Ureter (tissue), 1 donor: ENCODE results near the gene MAN1C1. TPM values are rescaled to one million over a fixed set of nuclear protein-coding genes. Genes with fewer than 3 reads are reported as not detected.

Source experiments
- DNase-seq: peaks from one replicate; pipeline ENCODE4 v3.0.0-alpha.2; 2020; ENCODE audit warnings: low spot score
- total RNA-seq: library from RNA; stranded (reverse); gene quantifications from one replicate; pipeline ENCODE4 v1.2.4, GENCODE V29; 2023
- donor health status: DM: yes; HTN: yes; CAD: no.

Gene MAN1C1
- total RNA-seq, 1 donor from 2014 or later, result 8.7 TPM

DNA sequence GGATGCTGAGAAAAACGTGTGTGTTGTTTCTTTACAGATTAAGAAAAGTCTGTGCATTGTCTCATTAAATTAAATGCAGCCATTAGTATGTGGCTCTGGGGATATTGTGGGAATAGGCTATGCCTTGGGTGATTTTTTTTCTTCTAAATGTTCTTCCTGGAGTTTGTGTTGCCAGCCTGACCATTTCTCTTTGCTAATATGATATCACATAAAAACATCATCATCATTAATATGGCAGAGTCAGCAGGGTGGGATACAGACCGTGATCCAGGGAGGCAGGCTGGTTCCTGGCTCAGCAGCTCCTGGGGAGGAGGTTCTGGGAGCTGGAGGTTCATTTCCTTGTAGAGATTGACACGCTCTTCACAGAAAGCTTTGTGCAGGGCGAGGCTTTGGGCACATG is 122.8 kb downstream of the MAN1C1 start:
- DNase-seq, result no peak

DNA sequence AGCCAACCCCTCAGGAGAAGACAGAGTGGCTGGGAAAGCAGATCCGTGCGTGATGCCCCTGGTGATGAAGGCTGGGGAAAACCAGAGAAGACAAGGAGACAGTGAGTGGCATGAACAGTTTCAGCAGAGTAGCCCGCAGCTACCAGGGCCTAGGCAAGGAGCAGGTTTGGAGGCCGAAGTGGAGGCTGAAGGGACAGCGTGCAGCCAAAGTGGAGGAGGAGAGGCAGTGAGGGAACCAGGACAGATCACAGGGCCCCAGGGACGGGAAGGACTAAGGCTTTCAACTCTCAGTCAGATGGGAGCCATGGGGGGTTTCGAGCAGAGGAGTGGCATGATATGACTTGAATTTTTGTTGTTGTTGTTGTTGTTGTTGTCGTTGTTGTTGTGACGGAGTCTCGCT is 123.5 kb downstream of the MAN1C1 start:
- no peak for DNase-seq

DNA sequence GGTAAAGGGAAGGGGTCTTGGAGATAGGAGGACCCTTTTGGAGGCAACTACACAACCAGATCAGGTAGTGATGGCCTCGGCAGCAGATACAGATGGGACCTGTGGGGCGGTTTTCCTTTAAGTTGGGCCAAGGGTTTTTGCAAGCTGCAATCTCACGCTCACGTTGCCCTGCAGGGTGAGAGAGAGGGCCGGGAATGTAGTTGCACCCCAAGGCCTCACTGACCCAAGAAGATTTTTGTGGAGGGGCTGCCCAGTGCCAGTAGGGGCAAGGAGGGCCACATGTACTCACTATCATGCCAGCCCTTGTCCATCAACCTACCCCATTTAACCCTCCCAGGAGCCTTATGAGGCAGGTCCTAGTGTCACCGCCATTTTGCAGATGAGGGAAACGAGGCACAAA is 125.7 kb downstream of the MAN1C1 start:
- no peak for DNase-seq

DNA sequence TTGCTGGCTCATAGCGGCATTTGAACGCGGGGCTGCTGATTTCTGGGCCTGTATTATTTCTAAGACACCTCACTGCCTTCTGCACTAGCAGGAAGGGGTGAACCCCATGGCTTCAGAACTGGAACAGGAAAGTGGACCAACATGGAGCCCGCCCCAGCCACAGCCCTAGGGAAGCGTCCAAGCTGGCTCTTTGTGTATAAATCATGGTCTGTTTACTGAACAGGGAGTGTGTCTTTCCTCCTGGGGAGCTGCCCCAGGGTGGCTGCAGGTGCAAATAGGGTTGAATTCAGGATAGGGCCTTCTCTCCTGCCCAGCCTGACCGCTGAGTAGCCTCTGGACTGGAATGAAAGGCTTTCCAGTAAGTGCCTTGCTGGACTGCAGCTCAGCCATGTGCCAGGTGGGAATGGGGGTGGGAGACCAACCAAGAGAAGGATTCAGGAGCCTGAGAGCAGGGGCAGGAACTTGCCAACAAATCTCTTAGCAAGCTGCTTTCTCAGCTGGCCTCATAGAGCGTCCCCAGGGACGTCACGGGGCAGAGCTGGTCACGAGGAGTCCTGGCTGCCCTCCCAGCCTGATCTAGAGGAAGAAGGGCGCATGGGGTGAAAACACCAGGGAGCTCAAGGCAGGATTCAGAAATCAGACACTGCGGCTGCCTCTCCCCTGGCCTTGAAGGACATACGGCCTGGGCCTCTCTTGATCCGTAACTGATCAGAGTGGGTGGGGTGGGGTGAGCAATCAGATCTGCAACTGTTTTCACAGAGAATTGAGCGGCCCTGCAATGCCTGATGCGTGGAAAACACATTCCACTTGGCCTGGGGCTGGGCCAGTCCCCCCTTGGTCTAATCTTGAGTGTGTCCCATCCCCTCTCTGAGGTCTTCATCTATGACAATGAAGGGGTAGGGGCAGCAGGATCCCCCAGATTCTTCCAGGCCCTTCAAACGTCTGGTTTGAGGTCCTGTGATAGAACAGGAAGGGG is 126.9 kb downstream of the MAN1C1 start:
- DNase-seq, result peak; percentile 85

DNA sequence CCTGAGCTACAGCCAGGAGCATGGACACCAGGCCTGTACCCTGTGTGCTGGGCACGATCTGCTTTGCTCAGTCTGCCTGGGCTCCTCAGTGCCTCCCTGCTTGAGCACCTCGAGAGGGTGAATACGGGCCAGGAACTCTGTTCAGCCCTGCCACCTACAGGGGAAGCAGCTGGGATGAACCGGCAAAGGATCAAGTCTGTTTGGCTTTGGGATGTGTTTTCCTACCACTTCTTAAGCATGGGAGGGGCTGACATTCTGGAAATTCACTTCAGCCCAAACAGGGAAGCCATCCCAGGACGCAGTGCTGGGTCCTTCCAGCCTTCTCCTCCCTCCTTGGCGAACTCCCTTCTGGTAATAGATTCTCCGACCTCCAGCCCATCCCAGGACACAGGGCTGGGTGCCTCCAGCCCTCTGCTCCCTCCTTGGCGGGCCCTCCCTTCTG is 127.6 kb downstream of the MAN1C1 start:
- peak; percentile 76 for DNase-seq

DNA sequence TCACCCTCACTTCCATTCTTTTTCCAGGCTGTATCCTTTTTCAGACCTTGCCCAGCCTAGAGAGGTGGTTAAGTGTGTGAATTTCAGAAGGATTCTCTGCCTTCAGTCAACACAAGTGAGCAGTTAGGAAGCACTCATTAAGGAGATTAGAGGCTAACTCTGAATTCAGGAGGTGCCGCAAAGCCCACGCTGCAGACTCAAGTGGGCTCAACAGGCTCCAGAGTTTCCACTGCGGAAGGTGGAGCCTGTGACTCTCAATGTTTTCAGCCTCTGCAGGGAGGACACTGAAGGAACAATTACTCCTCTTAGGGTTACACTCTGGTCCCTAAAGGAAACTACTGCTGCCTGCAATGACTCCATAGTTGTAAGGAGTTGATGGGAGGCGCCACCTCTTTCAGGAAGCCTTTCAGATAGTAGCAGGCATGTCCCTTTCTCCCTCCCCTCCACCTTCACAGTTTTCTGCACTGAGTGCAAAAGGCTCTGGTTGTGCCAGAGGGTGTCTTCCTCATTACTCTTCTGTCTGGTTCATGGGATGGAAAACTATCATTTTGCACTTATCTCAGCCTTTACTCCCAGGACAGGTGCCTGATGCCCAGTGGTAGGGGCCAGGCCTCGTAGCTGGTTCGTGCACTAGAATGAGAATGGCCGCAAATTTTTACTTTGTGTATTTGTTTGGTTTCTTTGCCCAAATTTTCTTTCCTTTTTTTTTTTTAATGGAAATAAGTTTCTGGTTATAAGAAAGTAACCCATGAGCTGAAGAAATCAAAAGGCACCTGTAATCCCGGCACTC is 128.2 kb downstream of the MAN1C1 start:
- no peak for DNase-seq

DNA sequence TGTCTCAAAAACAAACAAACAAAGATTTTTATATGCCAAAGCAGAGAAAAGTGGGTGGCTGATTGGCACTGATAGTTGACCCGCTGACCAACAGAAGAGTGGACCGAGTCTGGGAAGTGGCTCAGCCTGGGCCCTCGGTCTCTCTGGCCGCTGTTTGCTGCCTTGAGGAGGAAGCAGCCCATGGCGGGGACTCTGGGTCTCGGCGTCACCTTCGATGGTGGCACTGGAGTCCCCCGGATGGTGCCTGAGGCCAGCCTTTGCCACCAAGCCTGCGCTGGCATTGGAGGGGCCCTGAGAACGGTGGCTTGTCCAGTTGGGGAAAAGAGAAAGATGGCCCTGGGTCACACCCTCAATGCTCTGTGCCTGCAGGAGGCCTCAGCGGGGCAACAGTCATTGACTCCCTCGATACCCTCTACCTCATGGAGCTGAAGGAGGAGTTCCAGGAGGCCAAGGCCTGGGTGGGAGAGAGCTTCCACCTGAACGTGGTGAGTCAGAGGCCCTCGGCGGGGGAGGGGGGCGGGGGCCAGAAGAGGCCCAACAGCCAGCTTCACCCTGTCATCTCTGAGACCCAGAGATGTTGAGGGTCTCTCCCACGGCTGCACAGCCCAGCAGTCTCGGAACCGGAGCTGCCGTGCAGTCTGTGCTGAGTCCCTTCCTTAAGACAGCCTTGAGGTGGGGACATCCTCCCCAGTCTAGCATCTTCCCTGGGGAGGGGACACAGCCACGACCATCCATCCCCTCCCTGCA is 129.9 kb downstream of the MAN1C1 start:
- DNase-seq, result no peak

DNA sequence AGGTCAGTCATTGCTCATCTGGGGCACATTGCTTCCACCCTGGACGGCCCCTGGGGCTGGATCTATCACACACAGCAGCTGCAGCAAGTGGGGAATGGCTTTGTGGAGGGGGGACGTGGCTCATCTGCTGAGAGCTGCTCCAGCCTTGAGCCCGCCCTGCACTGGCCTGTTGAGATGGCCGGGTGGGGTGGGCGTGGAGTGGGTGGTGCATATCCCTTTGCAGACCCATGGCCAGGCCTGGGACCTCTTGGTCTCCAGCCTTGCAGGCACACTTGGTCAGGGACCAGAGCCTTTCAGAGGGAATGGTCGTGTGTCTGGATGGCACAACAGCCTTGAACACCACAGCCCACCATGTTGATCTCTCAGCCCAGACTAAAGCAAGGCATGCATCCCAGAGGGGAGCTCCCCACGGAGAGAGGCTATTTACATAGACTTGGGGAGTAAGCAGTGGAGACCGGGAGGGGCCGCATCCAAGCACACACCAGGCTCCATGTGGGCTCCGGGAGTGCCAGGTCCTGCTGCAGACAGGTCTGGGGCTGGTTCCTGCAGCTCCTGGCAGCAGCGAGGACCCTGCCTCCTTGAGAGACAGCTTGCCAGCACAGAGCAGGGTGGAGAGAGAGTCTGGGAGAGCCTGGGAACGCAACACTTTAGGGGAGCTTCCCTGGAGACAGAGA is 130.6 kb downstream of the MAN1C1 start:
- no peak for DNase-seq

DNA sequence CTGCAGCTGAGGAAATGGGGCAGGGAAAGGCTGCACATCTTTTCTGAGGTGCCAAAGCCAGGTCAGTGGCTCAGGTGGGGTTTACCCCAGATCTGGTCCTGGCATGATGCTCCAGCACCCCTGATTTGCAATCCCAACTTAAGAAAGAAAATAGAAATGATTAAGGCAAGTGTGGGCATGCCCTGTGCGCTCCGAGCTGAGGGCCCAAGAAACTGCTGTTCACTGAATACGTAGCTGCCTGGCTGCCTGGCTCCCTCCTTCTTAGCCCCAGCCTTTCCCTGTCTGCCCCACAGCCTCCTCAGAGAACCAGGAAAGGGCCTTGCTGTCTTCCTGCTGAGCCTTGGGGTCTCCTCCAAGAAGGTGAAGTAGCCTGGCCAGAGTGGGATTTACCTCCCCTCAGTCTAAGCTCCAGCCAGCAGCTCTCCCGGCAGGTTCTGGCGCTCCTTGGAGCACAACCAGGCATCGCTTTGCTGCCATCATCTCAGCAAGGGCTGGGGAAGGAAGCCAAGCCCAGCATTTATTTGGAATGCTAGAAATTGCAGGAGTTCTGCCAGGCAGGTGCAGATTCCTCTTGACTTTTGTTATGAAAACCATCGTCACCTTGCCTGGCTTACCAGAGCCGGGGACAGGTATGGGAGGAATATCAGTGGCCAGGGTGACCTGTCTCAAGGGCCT is 132.1 kb downstream of the MAN1C1 start:
- no peak for DNase-seq

DNA sequence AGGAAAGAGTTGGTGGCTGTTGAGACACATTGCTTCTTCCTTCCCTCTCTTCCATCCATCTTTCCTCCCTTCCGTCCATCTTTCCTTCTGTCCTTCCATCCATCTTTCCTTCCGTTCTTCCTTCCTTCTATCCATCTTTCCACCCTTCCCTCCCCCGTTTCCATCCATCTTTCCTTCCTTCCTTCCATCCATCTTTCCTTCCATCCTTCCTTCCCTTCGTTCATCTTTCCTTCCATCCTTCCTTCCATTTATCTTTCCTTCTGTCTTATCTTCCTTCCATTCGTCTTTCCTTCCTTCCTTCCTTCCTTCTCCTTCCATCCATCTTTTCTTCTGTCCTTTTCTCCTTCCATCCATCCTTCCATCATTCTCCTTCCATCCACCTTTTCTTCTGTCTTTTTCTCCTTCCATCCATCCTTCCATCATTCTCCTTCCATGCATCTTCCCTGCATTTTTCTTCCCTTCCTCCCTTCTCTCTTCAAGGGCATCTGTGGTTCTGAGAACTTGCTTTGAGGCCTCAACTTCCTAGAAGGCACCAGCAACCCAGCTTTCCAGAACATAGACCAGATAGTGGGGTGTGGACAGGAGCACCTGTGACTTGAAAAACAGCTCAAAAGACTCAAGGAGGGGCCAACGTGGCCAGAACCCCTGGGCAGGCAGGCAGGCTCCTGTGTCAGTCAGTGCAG is 134.5 kb downstream of the MAN1C1 start:
- DNase-seq, result no peak

DNA sequence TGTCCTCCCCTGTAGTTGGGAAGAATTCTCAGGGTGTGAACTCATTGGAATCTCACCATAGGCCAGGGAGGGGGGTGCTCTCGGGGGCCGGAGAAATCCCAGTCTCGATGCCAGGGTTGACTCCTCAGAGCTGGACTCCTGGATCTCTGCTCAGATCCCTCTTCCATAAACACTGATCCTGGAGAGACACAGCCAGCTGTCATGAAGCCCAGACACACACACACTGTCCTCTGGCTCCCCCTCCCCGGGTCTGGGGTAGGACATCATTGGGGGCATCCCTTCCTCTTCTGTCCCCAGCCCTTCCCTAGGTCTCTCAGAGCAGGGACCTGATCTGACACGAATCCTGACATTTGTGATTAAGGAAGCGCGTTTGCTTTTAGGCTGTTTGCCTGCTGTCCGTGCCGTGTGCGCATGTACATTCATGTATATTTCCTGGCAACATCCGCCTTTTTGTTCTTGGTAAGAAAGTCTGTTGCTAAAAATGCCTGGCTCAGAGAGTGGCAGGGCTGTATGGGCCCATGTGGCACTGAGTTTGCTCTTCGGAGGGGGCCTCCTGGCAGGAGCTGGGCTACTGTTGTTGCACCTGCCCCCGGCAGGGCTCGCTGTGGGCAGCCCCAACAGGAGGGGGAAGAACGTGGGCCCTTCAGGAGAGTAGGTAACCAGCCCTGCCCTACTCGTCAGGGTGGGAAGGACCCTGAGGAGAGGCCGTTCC is 138.0 kb downstream of the MAN1C1 start:
- no peak for DNase-seq

DNA sequence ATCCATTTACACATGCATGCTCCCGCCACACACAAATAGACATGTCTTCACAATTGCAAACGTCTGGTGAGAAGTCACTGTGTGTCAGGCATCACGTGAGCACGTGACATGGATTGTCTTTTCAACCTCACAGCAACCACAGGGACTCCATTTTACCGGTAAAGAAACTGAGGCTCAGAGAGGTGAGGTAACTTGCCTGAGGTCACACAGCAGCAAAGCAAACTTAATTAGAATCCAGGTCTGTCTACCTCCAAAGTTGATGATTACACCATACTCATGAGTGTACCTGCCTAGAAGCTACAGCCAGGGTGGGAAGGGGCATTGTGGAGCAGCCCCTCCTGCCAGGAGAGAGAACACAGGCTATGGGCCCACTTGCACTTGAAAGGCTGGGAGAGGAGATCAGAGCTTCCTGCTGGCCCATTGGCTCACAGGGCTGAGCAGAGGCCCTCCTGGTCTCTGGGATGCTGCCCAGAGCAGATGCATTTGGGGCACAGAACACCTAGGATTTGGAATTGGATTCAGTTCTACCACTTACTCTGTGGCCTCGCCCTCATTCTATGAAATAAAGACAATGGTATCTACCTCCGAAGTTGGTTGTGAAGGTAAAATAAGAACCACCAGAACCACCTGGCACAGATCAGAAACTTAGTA is 139.0 kb downstream of the MAN1C1 start:
- no peak for DNase-seq

DNA sequence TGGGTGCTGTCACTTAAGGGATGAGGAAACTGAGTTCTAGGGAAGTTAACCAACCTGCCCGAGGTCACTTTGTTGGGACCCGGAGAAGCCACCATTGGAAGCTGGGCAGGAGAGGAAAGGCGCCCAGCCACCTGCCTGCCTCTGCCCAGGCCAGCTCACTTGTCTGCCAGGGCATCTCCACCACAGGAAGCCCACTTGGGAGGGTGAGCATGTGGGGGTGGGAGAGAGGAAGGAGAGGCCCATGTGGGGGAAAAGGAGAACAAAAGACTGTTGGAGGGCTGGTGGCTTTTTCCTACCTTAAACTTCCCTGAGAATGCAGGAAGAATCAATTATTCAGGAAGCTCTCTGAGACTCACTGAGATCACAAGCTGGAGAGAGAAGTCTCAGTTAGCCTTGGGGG is 139.6 kb downstream of the MAN1C1 start:
- no peak for DNase-seq

DNA sequence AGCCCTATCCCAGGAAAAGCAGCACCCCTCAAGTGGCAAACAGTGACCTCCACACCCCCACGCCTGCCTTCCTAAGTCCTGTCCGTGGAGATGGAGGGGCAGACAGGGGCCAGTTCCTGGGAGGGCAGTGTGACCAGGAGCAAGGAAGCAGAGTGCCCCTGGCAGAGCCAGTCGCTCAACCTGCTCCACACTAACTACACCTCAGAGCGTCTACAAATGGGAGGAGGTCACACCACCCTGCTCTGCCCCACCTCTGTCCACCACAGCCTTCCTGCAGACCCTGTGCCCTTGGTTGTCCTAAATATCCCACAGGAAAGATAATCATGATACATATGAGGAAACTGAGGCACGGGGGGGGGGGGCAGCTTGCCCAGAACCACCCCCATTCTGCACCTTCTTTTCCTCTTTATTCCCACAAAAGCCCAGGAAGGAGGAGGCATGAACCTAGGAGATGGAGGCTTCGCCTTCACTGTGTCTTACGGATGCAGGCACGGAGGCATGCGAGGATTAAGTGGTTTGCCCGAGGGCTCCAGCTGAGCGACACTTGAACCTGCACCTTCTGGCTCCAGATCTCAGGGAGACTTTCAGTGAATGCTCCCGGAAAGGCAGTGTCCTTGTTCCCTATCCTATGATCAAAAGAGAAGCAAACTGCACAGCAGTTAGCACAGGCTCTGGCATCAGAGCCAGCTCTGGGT is 140.7 kb downstream of the MAN1C1 start:
- no peak for DNase-seq

DNA sequence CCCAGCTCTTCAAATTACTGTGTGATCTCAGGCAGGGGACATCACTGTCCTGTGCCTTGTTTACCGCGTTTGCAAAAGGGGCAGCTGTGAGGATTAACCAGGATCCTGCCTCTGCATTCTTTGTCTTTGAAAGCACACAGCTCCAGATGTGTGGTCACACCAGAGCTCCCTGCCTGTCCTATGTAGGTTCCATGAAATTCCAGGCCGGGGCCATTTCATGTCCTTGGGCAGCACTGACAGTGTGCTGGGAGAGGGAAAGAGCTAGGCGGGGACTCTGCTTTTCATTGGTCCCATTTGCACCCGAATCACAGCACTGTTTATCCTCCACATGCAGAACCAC is 141.2 kb downstream of the MAN1C1 start:
- DNase-seq, result no peak

DNA sequence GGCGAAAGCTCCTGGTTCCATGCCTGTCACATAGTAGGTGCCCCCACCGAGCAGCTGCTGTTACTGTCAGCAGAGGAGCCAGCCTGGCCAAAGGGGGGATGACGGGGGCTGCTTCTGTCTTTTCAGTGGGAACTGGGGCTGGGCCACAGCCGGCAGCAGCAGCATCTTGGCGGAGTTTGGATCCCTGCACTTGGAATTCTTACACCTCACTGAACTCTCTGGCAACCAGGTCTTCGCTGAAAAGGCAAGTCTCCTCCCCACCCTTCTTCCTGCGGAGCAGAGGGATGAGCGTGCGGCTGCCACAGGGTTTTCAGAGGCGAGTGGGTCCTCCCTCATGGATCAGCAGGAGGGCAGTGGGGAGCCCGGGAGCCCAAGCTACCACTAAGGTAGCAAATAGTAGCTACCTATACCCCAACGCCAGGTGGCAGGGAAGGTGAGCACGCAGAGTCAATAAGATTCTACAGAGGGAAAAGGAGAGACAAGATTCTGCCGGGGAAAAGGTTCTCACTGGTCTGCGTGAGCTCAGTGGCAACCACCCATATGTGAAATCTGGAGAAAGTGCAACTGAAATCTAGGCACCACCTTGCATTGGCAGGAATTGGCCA is 142.0 kb downstream of the MAN1C1 start:
- DNase-seq, result no peak

DNA sequence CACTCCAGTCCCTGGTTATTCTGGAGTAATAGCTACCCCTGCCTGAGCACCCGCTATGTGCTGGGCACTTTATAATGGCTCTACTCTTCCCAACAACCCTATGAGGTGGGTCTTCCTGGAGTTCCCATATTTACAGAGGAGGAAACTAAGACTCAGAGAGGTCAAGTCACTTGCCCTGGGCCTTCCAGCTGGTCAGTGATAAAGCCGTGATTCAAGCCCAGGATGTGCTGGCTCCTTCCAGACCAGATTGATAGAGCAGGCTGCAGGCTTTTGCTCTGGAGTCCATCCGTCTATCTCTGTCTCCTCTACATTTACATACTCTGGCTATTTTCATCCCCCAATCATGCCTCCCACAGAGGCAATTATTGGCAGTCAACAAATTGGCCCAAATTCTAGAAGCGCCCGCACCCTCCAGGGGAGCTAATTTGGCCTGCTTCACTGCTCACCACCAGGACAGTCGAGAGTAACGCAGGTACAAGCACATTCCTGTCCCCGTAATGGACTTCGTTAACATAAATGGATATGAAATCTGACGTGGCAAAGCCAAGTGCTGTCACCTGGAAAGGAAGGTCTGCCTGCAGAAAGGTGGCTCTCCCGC is 143.6 kb downstream of the MAN1C1 start:
- DNase-seq, result no peak

DNA sequence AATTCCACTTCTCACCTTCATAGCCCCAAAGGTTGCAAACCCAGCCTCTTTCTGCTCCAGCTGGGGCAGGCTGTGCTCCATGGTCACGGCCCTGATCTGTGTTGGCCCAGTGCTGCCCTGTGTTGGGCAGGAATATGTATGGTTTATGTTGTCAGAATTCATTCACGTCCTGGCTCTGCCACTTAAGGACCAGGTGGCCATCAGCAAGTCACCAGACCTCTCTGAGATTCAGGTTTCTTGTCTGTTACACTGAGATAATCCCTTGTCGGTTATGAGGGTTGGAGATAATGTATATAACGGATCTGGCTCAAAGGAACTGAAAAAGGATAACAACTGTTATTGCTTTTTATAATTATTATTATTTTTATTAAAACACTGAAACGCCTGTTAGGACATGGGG is 144.3 kb downstream of the MAN1C1 start:
- no peak for DNase-seq
